ENCODE data around the gene PLA2G5.
"Not testable (repeated sequence)": the region's sequence is repeated elsewhere in the genome, so short reads cannot be mapped to it uniquely, and the experiment has no call there.

The PLA2G5 gene

GRCh38 chr1:20048563-20048962 lies 21.4 kb upstream of the PLA2G5 start:
- peaks cover 9% of the 10 kb centered on the region for H3K36me3 Mint-ChIP-seq (ENCODE audit: low read depth)
- no peak for DNase-seq
- peaks cover 63% of the 10 kb centered on the region for H3K9me3 Mint-ChIP-seq
- H3K4me1 Mint-ChIP-seq = no peaks in the 10 kb centered on the region
- TF ChIP-seq, protein P1, sequence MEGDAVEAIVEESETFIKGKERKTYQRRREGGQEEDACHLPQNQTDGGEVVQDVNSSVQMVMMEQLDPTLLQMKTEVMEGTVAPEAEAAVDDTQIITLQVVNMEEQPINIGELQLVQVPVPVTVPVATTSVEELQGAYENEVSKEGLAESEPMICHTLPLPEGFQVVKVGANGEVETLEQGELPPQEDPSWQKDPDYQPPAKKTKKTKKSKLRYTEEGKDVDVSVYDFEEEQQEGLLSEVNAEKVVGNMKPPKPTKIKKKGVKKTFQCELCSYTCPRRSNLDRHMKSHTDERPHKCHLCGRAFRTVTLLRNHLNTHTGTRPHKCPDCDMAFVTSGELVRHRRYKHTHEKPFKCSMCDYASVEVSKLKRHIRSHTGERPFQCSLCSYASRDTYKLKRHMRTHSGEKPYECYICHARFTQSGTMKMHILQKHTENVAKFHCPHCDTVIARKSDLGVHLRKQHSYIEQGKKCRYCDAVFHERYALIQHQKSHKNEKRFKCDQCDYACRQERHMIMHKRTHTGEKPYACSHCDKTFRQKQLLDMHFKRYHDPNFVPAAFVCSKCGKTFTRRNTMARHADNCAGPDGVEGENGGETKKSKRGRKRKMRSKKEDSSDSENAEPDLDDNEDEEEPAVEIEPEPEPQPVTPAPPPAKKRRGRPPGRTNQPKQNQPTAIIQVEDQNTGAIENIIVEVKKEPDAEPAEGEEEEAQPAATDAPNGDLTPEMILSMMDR (IDR thresholded peaks at IDR 0.05) = no peak
- H3K27me3 Mint-ChIP-seq (ENCODE audit: low read depth, poor library complexity) = no peaks in the 10 kb centered on the region
- H3K27ac Mint-ChIP-seq = no peak overlapping the region
- no peak overlapping the region for H3K4me3 Mint-ChIP-seq

DNA sequence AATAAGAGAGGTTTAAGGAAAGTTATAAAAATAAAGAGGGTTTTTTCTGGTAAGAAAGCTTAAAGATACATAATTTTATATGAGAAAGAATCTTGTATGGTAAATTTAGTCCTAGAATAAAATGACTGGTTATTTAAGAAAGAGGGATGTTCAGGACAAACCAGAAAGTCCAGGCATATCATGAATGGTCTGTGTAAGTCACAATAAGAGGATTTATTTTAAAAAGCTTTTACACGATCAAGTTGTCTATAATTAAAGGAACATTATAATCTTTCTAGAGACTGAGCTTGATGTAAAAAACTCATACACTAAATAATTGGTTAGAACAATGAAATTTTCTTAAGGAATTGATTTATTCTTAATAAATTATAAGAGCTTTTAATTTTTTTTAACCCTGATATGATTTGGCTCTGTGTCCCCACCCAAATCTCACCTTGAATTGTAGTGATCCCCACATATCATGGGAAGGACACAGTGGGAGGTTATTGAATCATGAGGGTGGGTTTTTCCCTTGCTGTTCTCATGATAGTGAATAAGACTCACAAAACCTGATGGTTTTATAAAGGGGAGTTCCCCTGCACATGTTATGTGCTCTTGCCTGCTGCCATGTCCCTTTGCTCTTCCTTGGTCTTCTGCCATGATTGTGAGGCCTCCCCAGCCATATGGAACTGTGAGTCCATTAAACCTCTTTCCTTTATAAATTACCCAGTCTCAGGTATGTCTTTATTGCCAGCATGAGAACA lies 20.8 kb upstream of the PLA2G5 start:
- H3K36me3 Mint-ChIP-seq (ENCODE audit: low read depth); H3K4me3 Mint-ChIP-seq; DNase-seq; H3K4me1 Mint-ChIP-seq; H3K27ac Mint-ChIP-seq; H3K27me3 Mint-ChIP-seq (ENCODE audit: low read depth, poor library complexity): not testable (repeated sequence)
- H3K9me3 Mint-ChIP-seq = peaks cover 66% of the 10 kb centered on the region

- TF ChIP-seq, protein P1 (IDR thresholded peaks at IDR 0.05) = no peak
- DNase-seq = no peak
- no peaks in the 10 kb centered on the region for H3K4me1 Mint-ChIP-seq
Measured at GRCh38 chr1:20051218-20051829, 18.7 kb upstream of the PLA2G5 start.

GRCh38 chr1:20052386-20052785 lies 17.6 kb upstream of the PLA2G5 start:
- Mint-ChIP-seq H3K27ac (no peak overlapping the region), H3K4me1 (no peaks in the 10 kb centered on the region), H3K36me3 (ENCODE audit: low read depth) (peaks cover 9% of the 10 kb centered on the region), H3K9me3 (peaks cover 54% of the 10 kb centered on the region), H3K27me3 (ENCODE audit: low read depth, poor library complexity) (peaks cover 4% of the 10 kb centered on the region), H3K4me3 (no peak overlapping the region)
- TF ChIP-seq, protein P1 (IDR thresholded peaks at IDR 0.05) = no peak
- no peak for DNase-seq

More at GRCh38 chr1:20051218-20051829, 18.7 kb upstream of the PLA2G5 start:
- Mint-ChIP-seq H3K27me3 (ENCODE audit: low read depth, poor library complexity) (peaks cover 4% of the 10 kb centered on the region), H3K9me3 (peaks cover 65% of the 10 kb centered on the region), H3K27ac (no peak overlapping the region), H3K4me3 (no peak overlapping the region), H3K36me3 (ENCODE audit: low read depth) (peaks cover 9% of the 10 kb centered on the region)

DNA sequence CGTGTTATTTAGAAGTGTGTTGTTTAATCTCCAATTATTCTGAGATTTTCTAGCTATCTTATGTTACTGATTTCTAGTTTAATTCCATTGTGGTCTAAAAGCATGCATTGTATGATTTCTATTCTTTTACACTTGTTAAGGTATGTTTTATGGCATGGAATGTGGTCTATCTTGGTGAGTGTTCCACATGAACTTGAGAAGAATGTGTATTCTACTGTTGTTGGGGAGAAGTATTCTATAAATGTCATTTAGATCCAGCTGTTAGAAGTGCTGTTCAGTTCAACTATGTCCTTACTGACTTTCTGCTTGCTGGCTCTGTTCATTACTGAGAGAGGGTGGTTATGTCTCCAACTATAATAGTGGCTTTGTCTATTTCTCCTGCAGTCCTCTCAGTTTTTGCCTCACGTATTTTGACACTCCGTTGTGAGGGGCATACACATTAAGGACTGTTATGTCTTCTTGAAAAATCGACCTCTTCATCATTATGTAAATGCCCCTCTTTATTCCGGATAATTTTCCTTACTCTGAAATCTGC lies 12.0 kb upstream of the PLA2G5 start:
- H3K36me3 Mint-ChIP-seq (ENCODE audit: low read depth) = no peaks in the 10 kb centered on the region
- H3K4me3 Mint-ChIP-seq = no peak overlapping the region
- H3K27ac Mint-ChIP-seq = no peak overlapping the region
- no peak for DNase-seq
- no peaks in the 10 kb centered on the region for H3K4me1 Mint-ChIP-seq
- peaks cover 8% of the 10 kb centered on the region for H3K9me3 Mint-ChIP-seq
- peaks cover 15% of the 10 kb centered on the region for H3K27me3 Mint-ChIP-seq (ENCODE audit: low read depth, poor library complexity)
- TF ChIP-seq, protein P1 (IDR thresholded peaks at IDR 0.05) = no peak

DNA sequence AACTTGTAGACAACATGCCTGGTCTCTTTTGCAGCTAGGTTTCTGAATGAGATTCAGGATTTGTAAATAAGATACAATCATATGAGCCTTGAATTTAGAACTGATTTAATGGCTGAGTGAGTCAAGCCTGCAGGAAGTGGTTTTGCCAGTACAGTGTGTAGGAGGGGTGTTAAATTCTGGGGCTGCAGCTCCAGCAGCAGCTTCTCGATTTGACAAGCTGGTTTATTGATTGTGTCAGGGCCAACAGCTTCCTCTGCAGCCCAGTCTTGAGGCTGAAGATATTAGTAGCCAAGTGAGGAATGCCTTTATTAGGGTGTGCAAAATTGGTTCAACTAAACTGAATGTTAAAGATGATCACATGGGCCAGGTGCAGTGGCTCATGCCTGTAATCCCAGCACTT lies 11.5 kb upstream of the PLA2G5 start:
- H3K9me3 Mint-ChIP-seq = peaks cover 3% of the 10 kb centered on the region
- no peak for DNase-seq

More for the DNA sequence above, 11.5 kb upstream of the PLA2G5 start:
- no peaks in the 10 kb centered on the region for H3K4me1 Mint-ChIP-seq
- no peak overlapping the region for H3K4me3 Mint-ChIP-seq
- H3K36me3 Mint-ChIP-seq (ENCODE audit: low read depth) = no peaks in the 10 kb centered on the region
- peaks cover 15% of the 10 kb centered on the region for H3K27me3 Mint-ChIP-seq (ENCODE audit: low read depth, poor library complexity)
- no peak overlapping the region for H3K27ac Mint-ChIP-seq
- TF ChIP-seq, protein P1 (IDR thresholded peaks at IDR 0.05) = no peak

Data from nephron progenitor cell (in vitro differentiated cells).